A673 (cell line): Measurements from ENCODE around the gene SSPN. TPM values are rescaled to one million over a fixed set of nuclear protein-coding genes. Genes with fewer than 3 reads are reported as not detected.

Experiments used
- BruUV-seq: library from RNA; stranded (reverse); fragments of 400-500 nt; replicated peaks from 2 replicates; lab custom pipeline; 2021; lab: Mats Ljungman, UMichigan
- CTCF ChIA-PET: fragments of 300-600 bp; sonication (Branson Sonifier 250); formaldehyde crosslinking; loops from one replicate; lab custom pipeline; 2022; ENCODE audit warnings: antibody characterized with exemption; lab: Charles Lee
- POLR2A ChIA-PET: fragments of 300-600 bp; sonication (Branson Sonifier 250); formaldehyde crosslinking; loops from one replicate; lab custom pipeline; 2022; ENCODE audit warnings: antibody characterized with exemption; ENCODE audit not compliant: low non-redundant PET; lab: Charles Lee
- DNase-seq: peaks from one replicate; pipeline ENCODE4 v3.0.0-alpha.2; 2015; ENCODE audit warnings: low spot score
- H3K27ac ChIP-seq: fragments of 200-600 bp; sonication (generic); 2 replicates; pipeline ENCODE4 v1.5.1; 2016; ENCODE audit warnings: mixed run types, low read depth, mild to moderate bottlenecking, mixed read lengths, antibody characterized with exemption, low read length; ENCODE audit not compliant: poor library complexity, severe bottlenecking
- H3K27me3 ChIP-seq: fragments of 200-600 bp; sonication (generic); replicated peaks from 2 replicates; pipeline ENCODE4 v1.6.1; 2017; ENCODE audit warnings: mixed run types, low read depth, mild to moderate bottlenecking, mixed read lengths, antibody characterized with exemption, low read length; ENCODE audit not compliant: insufficient read depth, poor library complexity
- H3K36me3 ChIP-seq: fragments of 200-600 bp; sonication (generic); 2 replicates; pipeline ENCODE4 v1.6.1; 2016; ENCODE audit warnings: mixed run types, mild to moderate bottlenecking, mixed read lengths, antibody characterized with exemption, low read length; ENCODE audit not compliant: insufficient read depth, poor library complexity, severe bottlenecking
- H3K4me1 ChIP-seq: fragments of 200-600 bp; sonication (generic); 2 replicates; pipeline ENCODE4 v1.6.1; 2017; ENCODE audit warnings: mixed run types, mild to moderate bottlenecking, mixed read lengths, antibody characterized with exemption, low read length; ENCODE audit not compliant: insufficient read depth, poor library complexity, severe bottlenecking
- H3K4me3 ChIP-seq: fragments of 200-600 bp; sonication (generic); 2 replicates; pipeline ENCODE4 v1.5.1; 2016; ENCODE audit warnings: low read depth, mixed run types, mild to moderate bottlenecking, mixed read lengths, low read length; ENCODE audit not compliant: poor library complexity, severe bottlenecking
- H3K9me3 ChIP-seq: fragments of 200-600 bp; sonication (generic); 2 replicates; pipeline ENCODE4 v1.6.1; 2016; ENCODE audit warnings: mixed run types, low read depth, mild to moderate bottlenecking, mixed read lengths, antibody characterized with exemption, low read length; ENCODE audit not compliant: poor library complexity, severe bottlenecking
- EZH2 ChIP-seq: fragments of 200-600 bp; sonication (generic); IDR thresholded peaks from 2 replicates; pipeline ENCODE4 v1.6.1; 2017; ENCODE audit warnings: borderline replicate concordance, low read depth, mild to moderate bottlenecking, mixed read lengths, antibody characterized with exemption, low read length; ENCODE audit not compliant: poor library complexity, severe bottlenecking
- intact Hi-C: fragments of 100-400 bp; cut with micrococcal nuclease; formaldehyde crosslinking; loops from one replicate; pipeline ENCODE4 v1.10.0; 2022; ENCODE audit not compliant: unreplicated experiment
- total RNA-seq: library from RNA; stranded (reverse); gene quantifications from 2 replicates; pipeline ENCODE4 v1.2.3, GENCODE V29; 2021
- TF ChIP-seq, protein P1 (sequence below): fragments of 300-800, 200-600 bp; sonication (generic); conservative IDR thresholded peaks from 2 replicates; pipeline ENCODE4 v1.5.1; 2017; ENCODE audit warnings: low read depth, mild to moderate bottlenecking, antibody characterized with exemption, low read length, moderate library complexity, mixed read lengths

The SSPN gene
- total RNA-seq, 1 experiment from 2014 or later, result 9.8 TPM

- ChIA-PET POLR2A (no interaction called here), CTCF (no interaction called here)
- BruUV-seq, result no TSS peak
Observed at GRCh38 chr12:26214121-26214520, 18.7 kb downstream of the SSPN start.

GRCh38 chr12:26219736-26220135, 24.4 kb downstream of the SSPN start:
- Histone ChIP-seq H3K27ac (no peak overlapping the region), H3K27me3 (no peaks in the 10 kb centered on the region), H3K9me3 (no peaks in the 10 kb centered on the region), H3K4me1 (no peaks in the 10 kb centered on the region), H3K36me3 (no peaks in the 10 kb centered on the region), H3K4me3 (no peak overlapping the region)
- DNase-seq, result no peak
- BruUV-seq, result no TSS peak
- TF ChIP-seq, protein P1, sequence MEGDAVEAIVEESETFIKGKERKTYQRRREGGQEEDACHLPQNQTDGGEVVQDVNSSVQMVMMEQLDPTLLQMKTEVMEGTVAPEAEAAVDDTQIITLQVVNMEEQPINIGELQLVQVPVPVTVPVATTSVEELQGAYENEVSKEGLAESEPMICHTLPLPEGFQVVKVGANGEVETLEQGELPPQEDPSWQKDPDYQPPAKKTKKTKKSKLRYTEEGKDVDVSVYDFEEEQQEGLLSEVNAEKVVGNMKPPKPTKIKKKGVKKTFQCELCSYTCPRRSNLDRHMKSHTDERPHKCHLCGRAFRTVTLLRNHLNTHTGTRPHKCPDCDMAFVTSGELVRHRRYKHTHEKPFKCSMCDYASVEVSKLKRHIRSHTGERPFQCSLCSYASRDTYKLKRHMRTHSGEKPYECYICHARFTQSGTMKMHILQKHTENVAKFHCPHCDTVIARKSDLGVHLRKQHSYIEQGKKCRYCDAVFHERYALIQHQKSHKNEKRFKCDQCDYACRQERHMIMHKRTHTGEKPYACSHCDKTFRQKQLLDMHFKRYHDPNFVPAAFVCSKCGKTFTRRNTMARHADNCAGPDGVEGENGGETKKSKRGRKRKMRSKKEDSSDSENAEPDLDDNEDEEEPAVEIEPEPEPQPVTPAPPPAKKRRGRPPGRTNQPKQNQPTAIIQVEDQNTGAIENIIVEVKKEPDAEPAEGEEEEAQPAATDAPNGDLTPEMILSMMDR, result no peak
- TF ChIP-seq EZH2, result no peak
- intact Hi-C loops, result no loop called here
- ChIA-PET CTCF (no interaction called here), POLR2A (no interaction called here)

More at GRCh38 chr12:26214121-26214520, 18.7 kb downstream of the SSPN start:
- Histone ChIP-seq H3K27ac (no peak overlapping the region), H3K4me3 (no peak overlapping the region), H3K27me3 (no peaks in the 10 kb centered on the region), H3K9me3 (no peaks in the 10 kb centered on the region), H3K4me1 (no peaks in the 10 kb centered on the region), H3K36me3 (no peaks in the 10 kb centered on the region)
- intact Hi-C loops, result no loop called here
- no peak for TF ChIP-seq EZH2
- TF ChIP-seq, protein P1, result no peak
- no peak for DNase-seq

DNA sequence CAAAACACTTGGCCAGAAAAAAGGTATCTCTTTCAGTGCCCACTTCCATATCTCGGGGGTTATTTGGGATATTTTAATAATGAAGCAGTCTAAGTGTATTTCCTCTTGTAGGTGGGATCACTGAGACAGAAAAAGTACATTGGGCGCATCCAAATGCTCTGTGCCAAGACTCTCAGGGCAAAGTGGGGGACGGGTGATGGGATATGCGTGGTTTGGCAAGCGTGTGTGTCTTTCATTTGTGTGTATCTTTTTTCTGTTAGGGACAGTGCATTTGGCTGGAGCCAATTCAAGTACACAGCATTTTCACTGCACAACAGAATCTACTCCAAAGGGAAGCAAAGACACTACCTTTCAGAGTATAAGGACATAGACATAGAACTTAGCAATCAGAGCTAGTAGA, 29.3 kb downstream of the SSPN start:
- TF ChIP-seq EZH2, result no peak
- TF ChIP-seq, protein P1, result no peak
- POLR2A ChIA-PET, result no interaction called here
- intact Hi-C loops, result no loop called here
- H3K4me3 ChIP-seq, result no peak overlapping the region
- CTCF ChIA-PET, result no interaction called here
- H3K4me1 ChIP-seq, result no peaks in the 10 kb centered on the region
- H3K27ac ChIP-seq, result no peak overlapping the region
- H3K9me3 ChIP-seq, result no peaks in the 10 kb centered on the region
- H3K27me3 ChIP-seq, result no peaks in the 10 kb centered on the region
- DNase-seq, result no peak
- H3K36me3 ChIP-seq, result no peaks in the 10 kb centered on the region
- no TSS peak for BruUV-seq
